IMR-90 (cell line): Measurements from ENCODE around the gene IKBKE. TPM values are rescaled to one million over a fixed set of nuclear protein-coding genes. Genes with fewer than 3 reads are reported as not detected.

ENCODE experiments used
- ATAC-seq: fragments of 200-7000 bp; cut with Tn5 transposase; 2 replicates; pipeline ENCODE4 v1.9.1; 2020; ENCODE audit warnings: low read depth, mild to moderate bottlenecking, moderate library complexity
- BruUV-seq: library from RNA; stranded (reverse); fragments of 400-500 nt; replicated peaks from 2 replicates; lab custom pipeline; 2021; lab: Mats Ljungman, UMichigan
- CTCF ChIA-PET: fragments of 300-600 bp; formaldehyde crosslinking; extraction: SDS; loops from one replicate; lab custom pipeline; 2021; ENCODE audit warnings: antibody characterized with exemption; lab: Yijun Ruan, JAX
- POLR2A ChIA-PET: fragments of 300-600 bp; sonication (Branson Sonifier 250); formaldehyde crosslinking; loops from one replicate; lab custom pipeline; 2022; ENCODE audit warnings: antibody characterized with exemption; ENCODE audit not compliant: unreplicated experiment; lab: Charles Lee
- DNase-seq: peaks from one replicate; pipeline ENCODE4 v3.0.0; 2013
- H2AFZ ChIP-seq: replicated peaks from 2 replicates; pipeline ENCODE3; 2013; ENCODE audit warnings: low read length, mild to moderate bottlenecking; ENCODE audit not compliant: poor library complexity
- H2AK5ac ChIP-seq: 2 replicates; pipeline ENCODE4 v1.6.1; 2013; ENCODE audit warnings: low read depth, low read length, inconsistent platforms
- H2AK9ac ChIP-seq: replicated peaks from 2 replicates; pipeline ENCODE3; 2013; ENCODE audit warnings: mild to moderate bottlenecking, low read depth, low read length, moderate library complexity; ENCODE audit not compliant: poor library complexity
- H2BK120ac ChIP-seq: 2 replicates; pipeline ENCODE4 v1.6.1; 2013; ENCODE audit warnings: low read depth, low read length, inconsistent platforms
- H2BK15ac ChIP-seq: 3 replicates; pipeline ENCODE4 v1.6.1; 2013; ENCODE audit warnings: low read depth, low read length, inconsistent platforms
- H2BK20ac ChIP-seq: 2 replicates; pipeline ENCODE4 v1.6.1; 2013; ENCODE audit warnings: low read depth, mild to moderate bottlenecking, inconsistent platforms, low read length, moderate library complexity
- H2BK5ac ChIP-seq: 2 replicates; pipeline ENCODE4 v1.6.1; 2013; ENCODE audit warnings: mild to moderate bottlenecking, low read depth, low read length, inconsistent platforms; ENCODE audit not compliant: poor library complexity, severe bottlenecking
- H3K14ac ChIP-seq: replicated peaks from 2 replicates; pipeline ENCODE4 v1.6.1; 2013; ENCODE audit warnings: low read depth, low read length, inconsistent platforms
- H3K18ac ChIP-seq: 2 replicates; pipeline ENCODE4 v1.6.1; 2013; ENCODE audit warnings: low read depth, low read length, control low read depth
- H3K23ac ChIP-seq: 2 replicates; pipeline ENCODE4 v1.6.1; 2013; ENCODE audit warnings: low read depth, low read length, inconsistent platforms
- H3K27ac ChIP-seq: 2 replicates; pipeline ENCODE4 v1.5.1; 2013; ENCODE audit warnings: mild to moderate bottlenecking, control low read depth, low read length; ENCODE audit not compliant: insufficient read depth
- H3K27me3 ChIP-seq: 2 replicates; pipeline ENCODE4 v1.6.1; 2013; ENCODE audit warnings: low read length; ENCODE audit not compliant: control insufficient read depth, insufficient read depth
- H3K36me3 ChIP-seq: 2 replicates; pipeline ENCODE4 v1.6.1; 2013; ENCODE audit warnings: low read length, mixed read lengths; ENCODE audit not compliant: control insufficient read depth, insufficient read depth
- H3K4ac ChIP-seq: 2 replicates; pipeline ENCODE4 v1.6.1; 2013; ENCODE audit warnings: low read depth, low read length, inconsistent platforms
- H3K4me1 ChIP-seq: 2 replicates; pipeline ENCODE4 v1.6.1; 2013; ENCODE audit warnings: low read length, mixed read lengths; ENCODE audit not compliant: control insufficient read depth, insufficient read depth
- H3K4me2 ChIP-seq: 2 replicates; pipeline ENCODE4 v1.6.1; 2013; ENCODE audit warnings: low read depth, mild to moderate bottlenecking, control low read depth, low read length, moderate library complexity
- H3K4me3 ChIP-seq: 2 replicates; pipeline ENCODE4 v1.5.1; 2013; ENCODE audit warnings: low read depth, mild to moderate bottlenecking, control low read depth, low read length, moderate library complexity; ENCODE audit not compliant: insufficient read depth
- H3K56ac ChIP-seq: 2 replicates; pipeline ENCODE4 v1.6.1; 2013; ENCODE audit warnings: low read length, inconsistent platforms; ENCODE audit not compliant: insufficient read depth; ENCODE audit errors: extremely low read depth
- H3K79me1 ChIP-seq, 2 experiments: 2 replicates each; pipeline ENCODE4 v1.6.1; 2013; ENCODE audit warnings: low read length in 2 of 2, inconsistent platforms in 1 of 2, low read depth in 1 of 2
- H3K9ac ChIP-seq: 2 replicates; pipeline ENCODE4 v1.6.1; 2013; ENCODE audit warnings: low read depth, low read length, control low read depth
- H3K9me1 ChIP-seq: 2 replicates; pipeline ENCODE4 v1.6.1; 2013; ENCODE audit warnings: low read length, inconsistent platforms; ENCODE audit not compliant: insufficient read depth
- H3K9me3 ChIP-seq: 2 replicates; pipeline ENCODE4 v1.6.1; 2013; ENCODE audit warnings: low read length; ENCODE audit not compliant: control insufficient read depth, insufficient read depth
- H4K20me1 ChIP-seq: 2 replicates; pipeline ENCODE4 v1.6.1; 2013; ENCODE audit warnings: low read length, inconsistent platforms; ENCODE audit not compliant: insufficient read depth
- H4K5ac ChIP-seq: 2 replicates; pipeline ENCODE4 v1.6.1; 2013; ENCODE audit warnings: mild to moderate bottlenecking, low read depth, low read length, control low read depth
- H4K8ac ChIP-seq, 2 experiments: 2 replicates each; pipeline ENCODE4 v1.6.1; 2013; ENCODE audit warnings: low read depth in 2 of 2, low read length in 2 of 2, control low read depth in 1 of 2, inconsistent platforms in 1 of 2
- H4K91ac ChIP-seq: 2 replicates; pipeline ENCODE4 v1.6.1; 2013; ENCODE audit warnings: low read depth, low read length, inconsistent platforms; ENCODE audit not compliant: insufficient read depth
- BHLHE40 ChIP-seq: fragments of 150-350 bp; IDR thresholded peaks from 2 replicates; pipeline ENCODE4 v1.6.1; 2016; ENCODE audit warnings: mild to moderate bottlenecking, low read depth, low read length
- CEBPB ChIP-seq: IDR thresholded peaks from 2 replicates; pipeline ENCODE4 v1.6.1; 2012; ENCODE audit warnings: low read depth, low read length, improper control_type of control experiment
- CHD1 ChIP-seq: IDR thresholded peaks from 2 replicates; pipeline ENCODE4 v1.6.1; 2012; ENCODE audit warnings: low read depth, low read length, improper control_type of control experiment
- ELK1 ChIP-seq: fragments of 150-350 bp; IDR thresholded peaks from 2 replicates; pipeline ENCODE4 v1.6.1; 2016; ENCODE audit warnings: low read depth, mild to moderate bottlenecking, low read length, moderate library complexity, borderline replicate concordance
- FOS ChIP-seq: fragments of 150-350 bp; IDR thresholded peaks from 2 replicates; pipeline ENCODE4 v1.6.1; 2016; ENCODE audit warnings: low read depth, low read length
- MAFK ChIP-seq: IDR thresholded peaks from 2 replicates; pipeline ENCODE4 v1.6.1; 2012; ENCODE audit warnings: low read depth, low read length, improper control_type of control experiment
- NFE2L2 ChIP-seq: fragments of 150-350 bp; IDR thresholded peaks from 2 replicates; pipeline ENCODE4 v1.6.1; 2016; ENCODE audit warnings: low read depth, mild to moderate bottlenecking, low read length
- POLR2A ChIP-seq: IDR thresholded peaks from 2 replicates; pipeline ENCODE4 v1.6.1; 2012; ENCODE audit warnings: mild to moderate bottlenecking, low read depth, low read length
- RFX5 ChIP-seq: IDR thresholded peaks from 2 replicates; pipeline ENCODE4 v1.8.0; 2012; ENCODE audit warnings: low read depth, mild to moderate bottlenecking, low read length, moderate library complexity
- SMC3 ChIP-seq: fragments of 150-350 bp; IDR thresholded peaks from 2 replicates; pipeline ENCODE4 v1.6.1; 2016; ENCODE audit warnings: low read depth, mild to moderate bottlenecking, antibody characterized with exemption, low read length, moderate library complexity
- WGBS, 2 experiments: methylation state at CpG; one replicate each; pipeline versions ENCODE4 v1.1.5 to v1.1.7; 2013; ENCODE audit warnings: missing lambda C conversion rate in 2 of 2; ENCODE audit not compliant: insufficient read length in 1 of 2; ENCODE audit errors: extremely low coverage in 2 of 2; 5-methylcytosine and 5-hydroxymethylcytosine counted together
- dilution Hi-C: fragments of 300-500 bp; cut with HindIII; formaldehyde crosslinking; loops from one replicate; pipeline ENCODE4 v1.14.3; 2018; ENCODE audit warnings: low sequenced_read_pairs; ENCODE audit not compliant: unreplicated experiment
- in situ Hi-C: fragments of 300-500 bp; cut with MboI; formaldehyde crosslinking; loops from 3 replicates; pipeline ENCODE4 v1.14.3; 2019; ENCODE audit warnings: low sequenced_read_pairs, inconsistent platforms, mixed read lengths
- intact Hi-C: fragments of 100-400 bp; cut with micrococcal nuclease; formaldehyde crosslinking; loops from 2 replicates; pipeline ENCODE4 v1.10.0; 2022
- polyA plus RNA-seq, 3 experiments: library from polyadenylated mRNA; depleted of rRNA; stranded (reverse); fragments of >200 nt; gene quantifications; 2 replicates each; pipeline ENCODE4 v1.2.3, GENCODE V29; 2012; ENCODE audit warnings: low replicate concordance in 1 of 3
- total RNA-seq: library from RNA; depleted of rRNA; stranded (reverse); fragments of >200 nt; gene quantifications from 2 replicates; pipeline ENCODE4 v1.2.3, GENCODE V29; 2012

IKBKE gene
- total and polyA plus RNA-seq, 2 of the 4 experiments (the other 2 are of a cell fraction): 20.3 to 24.0 TPM

GRCh38 chr1:206516728-206516990 is 46.4 kb downstream of the IKBKE start:
- Histone ChIP-seq H2AK5ac (no peak overlapping the region), H3K4me3 (no peak overlapping the region), H2BK5ac (no peak overlapping the region), H3K4ac (no peak overlapping the region), H3K56ac (no peak overlapping the region), H3K4me1 (peaks cover 15% of the 10 kb centered on the region), H3K23ac (no peak overlapping the region), H3K9ac (no peak overlapping the region), H3K27me3 (peaks cover 2% of the 10 kb centered on the region; the same call in 1 of the 2 replicates), H3K9me1 (peaks cover 10% of the 10 kb centered on the region; the same call in 1 of the 2 replicates), H3K4me2 (no peak overlapping the region), H3K18ac (no peak overlapping the region), H4K91ac (no peak overlapping the region), H2BK20ac (no peak overlapping the region), H3K14ac (no peak overlapping the region), H3K36me3 (no peaks in the 10 kb centered on the region), H2AK9ac (no peak overlapping the region), H4K20me1 (no peaks in the 10 kb centered on the region), H3K9me3 (no peaks in the 10 kb centered on the region), H2AFZ (no peak overlapping the region), H4K8ac (no peak overlapping the region), H4K5ac (no peak overlapping the region), H2BK120ac (no peak overlapping the region), H2BK15ac (no peak overlapping the region), H3K27ac (no peak overlapping the region), H3K79me1 (peaks cover 0 to 7% of the 10 kb centered on the region in 2 experiments; a peak in 1 of 4 replicates)
- no peak for ATAC-seq
- DNase-seq: no peak
- intact Hi-C loops (no loop called here), dilution Hi-C loops (no loop called here), in situ Hi-C loops (no loop called here)
- WGBS, 2 experiments: 100% methylated on average over 3 of the region's 5 CpGs; no CpG with 5 or more reads in 1 of the 2 experiments
- ChIA-PET CTCF (interaction anchor here (0.7 kb wide), 1 partner anchor 117 kb away, joined by 4 read pairs; no protein-coding TSS in a partner anchor), POLR2A (no interaction called here)
- TF ChIP-seq CHD1 (no peak), POLR2A (no peak), ELK1 (no peak), BHLHE40 (no peak), MAFK (no peak), NFE2L2 (no peak), RFX5 (no peak), FOS (no peak), CEBPB (no peak), SMC3 (no peak)
- no TSS peak for BruUV-seq
